Activated CD8-positive, alpha-beta T cell treated with anti-CD3 and anti-CD28 coated beads for 36 hours (primary cell): ENCODE measurements around the gene DCDC2C. TPM values are rescaled to one million over a fixed set of nuclear protein-coding genes. Genes with fewer than 3 reads are reported as not detected.

Source experiments
- ATAC-seq: fragments of 200-7000 bp; cut with Tn5 transposase; one replicate; pipeline ENCODE4 v1.10.0; 2021; ENCODE audit warnings: mild to moderate bottlenecking, moderate library complexity
- CTCF ChIA-PET: fragments of 350-600 bp; sonication (Branson Sonifier 250); formaldehyde crosslinking; loops from one replicate; lab custom pipeline; 2021; ENCODE audit warnings: antibody characterized with exemption; lab: Charles Lee
- POLR2A ChIA-PET: fragments of 350-600 bp; sonication (Branson Sonifier 250); formaldehyde crosslinking; loops from one replicate; lab custom pipeline; 2021; ENCODE audit warnings: antibody characterized with exemption; lab: Charles Lee
- DNase-seq: peaks from one replicate; pipeline ENCODE4 v3.0.0-alpha.2; 2020
- H3K27ac Mint-ChIP-seq: one replicate; pipeline ENCODE4 v1.8.0; 2021; ENCODE audit warnings: mild to moderate bottlenecking, mixed read lengths
- H3K27me3 Mint-ChIP-seq: one replicate; pipeline ENCODE4 v1.8.0; 2021; ENCODE audit warnings: mixed read lengths
- H3K36me3 Mint-ChIP-seq: one replicate; pipeline ENCODE4 v1.8.0; 2021; ENCODE audit warnings: low read depth, mixed read lengths
- H3K4me1 Mint-ChIP-seq: one replicate; pipeline ENCODE4 v1.8.0; 2021; ENCODE audit warnings: low read depth, mixed read lengths
- H3K4me3 Mint-ChIP-seq: one replicate; pipeline ENCODE4 v1.8.0; 2021; ENCODE audit warnings: mild to moderate bottlenecking, moderate library complexity, mixed read lengths
- H3K9me3 Mint-ChIP-seq: one replicate; pipeline ENCODE4 v1.8.0; 2021; ENCODE audit warnings: mixed read lengths
- intact Hi-C: fragments of 100-400 bp; cut with micrococcal nuclease; formaldehyde crosslinking; loops from one replicate; pipeline ENCODE4 v1.10.0; 2022
- total RNA-seq, 2 experiments: library from RNA; stranded (reverse); gene quantifications; one replicate each; pipeline ENCODE4 v1.2.3, GENCODE V29; 2021
- TF ChIP-seq, protein P1 (sequence below): fragments of 200-600 bp; IDR thresholded peaks from one replicate; pipeline ENCODE4 v1.8.0; 2022; ENCODE audit warnings: antibody characterized with exemption, mild to moderate bottlenecking

Gene DCDC2C
- total RNA-seq, 2 experiments from 2014 or later: not detected

DNA sequence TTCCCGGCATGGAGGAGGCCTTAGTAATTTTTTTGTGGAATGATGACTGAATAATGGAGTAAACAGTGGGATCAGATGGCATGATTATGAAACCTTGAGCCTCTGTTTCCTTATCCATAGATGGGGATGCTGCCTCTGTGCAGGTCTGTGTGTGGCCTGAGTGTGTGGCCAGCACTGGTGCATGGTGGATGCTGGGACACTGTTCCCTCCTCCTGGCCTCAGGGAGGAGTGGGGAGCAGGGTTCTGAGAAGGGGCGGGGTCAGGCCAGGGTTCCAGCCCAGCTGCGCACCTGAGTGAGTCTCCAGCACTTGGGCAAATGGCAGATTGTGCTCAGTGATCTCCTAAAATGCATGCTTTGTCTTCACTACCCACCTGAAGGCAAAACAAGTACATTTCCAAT lies 66.4 kb downstream of the DCDC2C start:
- no peaks in the 10 kb centered on the region for H3K4me1 Mint-ChIP-seq
- ATAC-seq: no peak
- H3K9me3 Mint-ChIP-seq: no peaks in the 10 kb centered on the region
- DNase-seq: no peak
- H3K4me3 Mint-ChIP-seq: no peak overlapping the region
- no peaks in the 10 kb centered on the region for H3K27me3 Mint-ChIP-seq
- no peaks in the 10 kb centered on the region for H3K36me3 Mint-ChIP-seq
- TF ChIP-seq, protein P1, sequence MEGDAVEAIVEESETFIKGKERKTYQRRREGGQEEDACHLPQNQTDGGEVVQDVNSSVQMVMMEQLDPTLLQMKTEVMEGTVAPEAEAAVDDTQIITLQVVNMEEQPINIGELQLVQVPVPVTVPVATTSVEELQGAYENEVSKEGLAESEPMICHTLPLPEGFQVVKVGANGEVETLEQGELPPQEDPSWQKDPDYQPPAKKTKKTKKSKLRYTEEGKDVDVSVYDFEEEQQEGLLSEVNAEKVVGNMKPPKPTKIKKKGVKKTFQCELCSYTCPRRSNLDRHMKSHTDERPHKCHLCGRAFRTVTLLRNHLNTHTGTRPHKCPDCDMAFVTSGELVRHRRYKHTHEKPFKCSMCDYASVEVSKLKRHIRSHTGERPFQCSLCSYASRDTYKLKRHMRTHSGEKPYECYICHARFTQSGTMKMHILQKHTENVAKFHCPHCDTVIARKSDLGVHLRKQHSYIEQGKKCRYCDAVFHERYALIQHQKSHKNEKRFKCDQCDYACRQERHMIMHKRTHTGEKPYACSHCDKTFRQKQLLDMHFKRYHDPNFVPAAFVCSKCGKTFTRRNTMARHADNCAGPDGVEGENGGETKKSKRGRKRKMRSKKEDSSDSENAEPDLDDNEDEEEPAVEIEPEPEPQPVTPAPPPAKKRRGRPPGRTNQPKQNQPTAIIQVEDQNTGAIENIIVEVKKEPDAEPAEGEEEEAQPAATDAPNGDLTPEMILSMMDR: no peak
- ChIA-PET POLR2A (no interaction called here), CTCF (no interaction called here)
- intact Hi-C loops: no loop called here
- H3K27ac Mint-ChIP-seq: no peak overlapping the region

GRCh38 chr2:3770724-3771415 lies 67.5 kb downstream of the DCDC2C start:
- no peaks in the 10 kb centered on the region for H3K4me1 Mint-ChIP-seq
- ATAC-seq (no peak), DNase-seq (no peak)
- ChIA-PET POLR2A (interaction anchor here (0.6 kb wide), 1 partner anchor 9 kb away, joined by 3 read pairs; no protein-coding TSS in a partner anchor), CTCF (interaction anchor here (1.3 kb wide), 1 partner anchor 10 kb away, joined by 4 read pairs; no protein-coding TSS in a partner anchor)
- no peak overlapping the region for H3K27ac Mint-ChIP-seq
- H3K36me3 Mint-ChIP-seq: no peaks in the 10 kb centered on the region
- intact Hi-C loops: no loop called here
- no peaks in the 10 kb centered on the region for H3K27me3 Mint-ChIP-seq
- H3K4me3 Mint-ChIP-seq: no peak overlapping the region
- TF ChIP-seq, protein P1: no peak
- no peaks in the 10 kb centered on the region for H3K9me3 Mint-ChIP-seq

DNA sequence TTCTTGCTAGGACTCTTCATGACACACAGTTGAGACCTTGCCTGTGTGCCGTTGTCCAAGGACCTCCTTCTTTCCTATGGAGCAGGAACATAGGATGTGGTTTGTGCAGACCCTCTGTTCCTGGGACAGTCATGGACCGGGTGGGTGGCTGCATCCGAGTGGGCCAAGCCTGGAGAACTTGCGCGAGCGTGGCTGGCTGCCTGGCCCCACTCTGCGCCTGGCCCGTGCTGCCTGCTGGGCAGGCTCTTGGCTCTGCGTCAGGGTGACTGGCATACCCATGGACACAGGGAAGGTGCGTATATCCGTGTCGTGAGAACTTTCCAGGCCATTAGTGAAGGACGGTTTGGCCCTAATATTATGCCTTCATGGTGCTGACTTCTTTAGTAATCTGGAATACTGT lies 68.2 kb downstream of the DCDC2C start:
- Mint-ChIP-seq H3K27ac (no peak overlapping the region), H3K36me3 (no peaks in the 10 kb centered on the region), H3K4me3 (no peak overlapping the region), H3K27me3 (no peaks in the 10 kb centered on the region), H3K4me1 (no peaks in the 10 kb centered on the region), H3K9me3 (no peaks in the 10 kb centered on the region)
- POLR2A ChIA-PET: no interaction called here
- ATAC-seq: no peak
- intact Hi-C loops: no loop called here
- no peak for DNase-seq
- TF ChIP-seq, protein P1: no peak
- CTCF ChIA-PET: interaction anchor here (1.3 kb wide), 1 partner anchor 9 kb away, joined by 4 read pairs; no protein-coding TSS in a partner anchor

- POLR2A ChIA-PET: no interaction called here
- H3K27ac Mint-ChIP-seq: no peak overlapping the region
- DNase-seq: no peak
Measured at GRCh38 chr2:3774336-3774735, 71.0 kb downstream of the DCDC2C start.

DNA sequence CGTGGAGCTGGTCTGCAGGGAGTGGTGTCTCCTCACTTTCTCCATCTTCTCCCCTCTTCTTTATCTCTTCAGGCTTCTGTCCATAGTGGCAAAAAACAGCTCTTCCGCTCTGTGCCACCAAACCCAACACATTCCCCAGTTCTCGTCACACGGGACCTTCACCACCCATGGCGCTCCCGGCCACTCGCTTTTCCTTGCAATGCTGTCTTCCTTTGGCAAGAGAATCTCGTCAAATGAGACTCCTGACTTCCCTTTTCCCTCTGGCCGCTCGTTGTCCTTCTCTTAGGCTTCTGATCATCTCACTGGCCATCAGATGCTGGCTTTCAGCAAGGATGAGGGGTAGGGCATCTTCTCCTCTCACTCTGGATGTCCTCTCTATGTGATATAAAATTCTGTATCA lies 72.9 kb downstream of the DCDC2C start:
- Mint-ChIP-seq H3K36me3 (no peaks in the 10 kb centered on the region), H3K27ac (no peak overlapping the region), H3K9me3 (no peaks in the 10 kb centered on the region), H3K27me3 (peaks cover 13% of the 10 kb centered on the region), H3K4me3 (no peak overlapping the region), H3K4me1 (peaks cover 5% of the 10 kb centered on the region)
- ChIA-PET CTCF (interaction anchor here (1.2 kb wide), 1 partner anchor 48 kb away, joined by 3 read pairs; no protein-coding TSS in a partner anchor), POLR2A (no interaction called here)
- TF ChIP-seq, protein P1: no peak
- intact Hi-C loops: no loop called here
- DNase-seq (no peak), ATAC-seq (no peak)

More at GRCh38 chr2:3774336-3774735, 71.0 kb downstream of the DCDC2C start:
- CTCF ChIA-PET: no interaction called here
- Mint-ChIP-seq H3K9me3 (no peaks in the 10 kb centered on the region), H3K27me3 (peaks cover 11% of the 10 kb centered on the region), H3K36me3 (no peaks in the 10 kb centered on the region), H3K4me1 (no peaks in the 10 kb centered on the region), H3K4me3 (no peak overlapping the region)
- no peak for ATAC-seq
- intact Hi-C loops: no loop called here
- TF ChIP-seq, protein P1: no peak
